H9 (cell line): ENCODE data around the gene ALPG. TPM values are rescaled to one million over a fixed set of nuclear protein-coding genes. Genes with fewer than 3 reads are reported as not detected.

Experiments
- DNase-seq: peaks from one replicate; pipeline ENCODE4 v3.0.0-alpha.2; 2017
- H2AFZ ChIP-seq: one replicate; pipeline ENCODE4 v1.6.1; 2013; ENCODE audit warnings: mild to moderate bottlenecking, low read length, control low read depth, moderate library complexity
- H2AK5ac ChIP-seq: 2 replicates; pipeline ENCODE4 v1.6.1; 2013; ENCODE audit warnings: low read length, control low read depth, mixed read lengths; ENCODE audit not compliant: insufficient read length
- H2BK120ac ChIP-seq: one replicate; pipeline ENCODE4 v1.6.1; 2013; ENCODE audit warnings: low read depth, mild to moderate bottlenecking, low read length, control low read depth, inconsistent platforms; ENCODE audit not compliant: poor library complexity, severe bottlenecking
- H2BK12ac ChIP-seq: 2 replicates; pipeline ENCODE4 v1.6.1; 2013; ENCODE audit warnings: low read length, control low read depth, mixed read lengths, low read depth; ENCODE audit not compliant: insufficient read length
- H2BK15ac ChIP-seq: 2 replicates; pipeline ENCODE4 v1.6.1; 2013; ENCODE audit warnings: low read depth, low read length, control low read depth
- H2BK20ac ChIP-seq: one replicate; pipeline ENCODE4 v1.6.1; 2013; ENCODE audit warnings: low read depth, mild to moderate bottlenecking, low read length, control low read depth, inconsistent platforms; ENCODE audit not compliant: poor library complexity, severe bottlenecking
- H2BK5ac ChIP-seq: 2 replicates; pipeline ENCODE4 v1.6.1; 2013; ENCODE audit warnings: low read length, control low read depth, mixed read lengths; ENCODE audit not compliant: insufficient read length
- H3K14ac ChIP-seq: 2 replicates; pipeline ENCODE4 v1.6.1; 2013; ENCODE audit warnings: low read length, control low read depth; ENCODE audit not compliant: insufficient read depth
- H3K18ac ChIP-seq: 2 replicates; pipeline ENCODE4 v1.6.1; 2013; ENCODE audit warnings: low read depth, mild to moderate bottlenecking, mixed read lengths, low read length, control low read depth; ENCODE audit not compliant: insufficient read length
- H3K23ac ChIP-seq: 2 replicates; pipeline ENCODE4 v1.6.1; 2013; ENCODE audit warnings: low read length, control low read depth, mixed read lengths, low read depth; ENCODE audit not compliant: insufficient read length
- H3K23me2 ChIP-seq: 2 replicates; pipeline ENCODE4 v1.6.1; 2013; ENCODE audit warnings: low read depth, mild to moderate bottlenecking, mixed read lengths, low read length, control low read depth; ENCODE audit not compliant: insufficient read length, poor library complexity, severe bottlenecking
- H3K27ac ChIP-seq: 2 replicates; pipeline ENCODE4 v1.5.1; 2013; ENCODE audit warnings: low read length, control low read depth, mixed read lengths, low read depth; ENCODE audit not compliant: insufficient read length
- H3K27me3 ChIP-seq: 2 replicates; pipeline ENCODE4 v1.6.1; 2013; ENCODE audit warnings: low read length, control low read depth, inconsistent platforms; ENCODE audit not compliant: insufficient read depth
- H3K4ac ChIP-seq: 2 replicates; pipeline ENCODE4 v1.6.1; 2013; ENCODE audit warnings: low read depth, mild to moderate bottlenecking, control low read depth, inconsistent platforms, low read length, moderate library complexity
- H3K4me1 ChIP-seq: 2 replicates; pipeline ENCODE4 v1.6.1; 2013; ENCODE audit warnings: low read length, control low read depth, inconsistent platforms; ENCODE audit not compliant: insufficient read depth
- H3K4me2 ChIP-seq: 2 replicates; pipeline ENCODE4 v1.6.1; 2013; ENCODE audit warnings: low read length, control low read depth, mixed read lengths; ENCODE audit not compliant: insufficient read length, insufficient read depth
- H3K56ac ChIP-seq: 2 replicates; pipeline ENCODE4 v1.6.1; 2013; ENCODE audit warnings: low read depth, mild to moderate bottlenecking, mixed read lengths, low read length, control low read depth; ENCODE audit not compliant: insufficient read length
- H3K79me1 ChIP-seq: 2 replicates; pipeline ENCODE4 v1.6.1; 2013; ENCODE audit warnings: low read depth, mild to moderate bottlenecking, moderate library complexity, low read length, control low read depth, inconsistent platforms; ENCODE audit not compliant: insufficient read depth, poor library complexity, severe bottlenecking
- H3K79me2 ChIP-seq: 2 replicates; pipeline ENCODE4 v1.6.1; 2013; ENCODE audit warnings: low read length, control low read depth, inconsistent platforms; ENCODE audit not compliant: insufficient read depth
- H3K9ac ChIP-seq: 2 replicates; pipeline ENCODE4 v1.6.1; 2013; ENCODE audit warnings: low read length, control low read depth, mixed read lengths; ENCODE audit not compliant: insufficient read length; ENCODE audit errors: extremely low read depth
- H3K9me3 ChIP-seq: one replicate; pipeline ENCODE4 v1.6.1; 2013; ENCODE audit warnings: low read depth, low read length, inconsistent platforms; ENCODE audit not compliant: control insufficient read depth
- H3T11ph ChIP-seq: one replicate; pipeline ENCODE4 v1.6.1; 2013; ENCODE audit warnings: mild to moderate bottlenecking, low read length, control low read depth, inconsistent platforms
- H4K20me1 ChIP-seq: one replicate; pipeline ENCODE4 v1.6.1; 2013; ENCODE audit not compliant: control insufficient read depth, insufficient read length, insufficient read depth
- H4K5ac ChIP-seq: 2 replicates; pipeline ENCODE4 v1.6.1; 2013; ENCODE audit warnings: low read depth, mild to moderate bottlenecking, mixed read lengths, low read length, control low read depth; ENCODE audit not compliant: insufficient read length
- H4K8ac ChIP-seq: replicated peaks from 2 replicates; pipeline ENCODE4 v1.6.1; 2013; ENCODE audit warnings: low read length, control low read depth, mixed read lengths, low read depth; ENCODE audit not compliant: insufficient read length
- H4K91ac ChIP-seq: 2 replicates; pipeline ENCODE4 v1.6.1; 2013; ENCODE audit warnings: low read depth, mild to moderate bottlenecking, moderate library complexity, mixed read lengths, low read length, control low read depth; ENCODE audit not compliant: insufficient read length
- H3K27ac Mint-ChIP-seq, 3 experiments: 2 replicates in 2 of 3; 3 replicates in 1 of 3; pipeline ENCODE4 v1.8.0; 2020 to 2021; ENCODE audit warnings: mixed read lengths in 3 of 3, mild to moderate bottlenecking in 1 of 3, moderate library complexity in 1 of 3
- H3K27me3 Mint-ChIP-seq: 2 replicates; pipeline ENCODE4 v1.8.0; 2021; ENCODE audit warnings: low read depth, mild to moderate bottlenecking, moderate library complexity, mixed read lengths
- H3K36me3 Mint-ChIP-seq, 3 experiments: 2 replicates in 2 of 3; 3 replicates in 1 of 3; pipeline ENCODE4 v1.8.0; 2020 to 2021; ENCODE audit warnings: low read depth in 3 of 3, mixed read lengths in 3 of 3; ENCODE audit not compliant: insufficient read depth in 1 of 3
- H3K4me1 Mint-ChIP-seq, 2 experiments: 2 replicates each; pipeline ENCODE4 v1.8.0; 2020; ENCODE audit warnings: mixed read lengths in 2 of 2
- H3K4me3 Mint-ChIP-seq, 2 experiments: 2 replicates in 1 of 2; 3 replicates in 1 of 2; pipeline ENCODE4 v1.8.0; 2020 to 2021; ENCODE audit warnings: mild to moderate bottlenecking in 2 of 2, mixed read lengths in 2 of 2, moderate library complexity in 1 of 2
- H3K9me3 Mint-ChIP-seq, 2 experiments: 2 replicates in 1 of 2; 3 replicates in 1 of 2; pipeline ENCODE4 v1.8.0; 2020; ENCODE audit warnings: mild to moderate bottlenecking in 2 of 2, mixed read lengths in 2 of 2, moderate library complexity in 1 of 2
- CTCF ChIP-seq: fragments of 200-600 bp; sonication (generic); conservative IDR thresholded peaks from 3 replicates; pipeline ENCODE4 v1.8.0; 2021; ENCODE audit warnings: antibody characterized with exemption, mild to moderate bottlenecking
- WGBS: extraction: QIAGEN DNeasy Blood & Tissue Kit; methylation state at CpG from one replicate; pipeline ENCODE4 v1.1.7; 2013; ENCODE audit warnings: missing lambda C conversion rate, low lambda C conversion rate, mixed read lengths; ENCODE audit not compliant: insufficient read length; ENCODE audit errors: extremely low coverage; 5-methylcytosine and 5-hydroxymethylcytosine counted together
- total RNA-seq: library from RNA; stranded (reverse); gene quantifications from 2 replicates; pipeline ENCODE4 v1.2.1, GENCODE V29; 2021

ALPG gene
- total RNA-seq, 1 experiment from 2014 or later, result 1.3 TPM

GRCh38 chr2:232437195-232437571 lies 30.5 kb downstream of the ALPG start:
- Histone ChIP-seq H3K27ac (no peak overlapping the region), H3K4ac (no peak overlapping the region), H3K56ac (no peak overlapping the region), H2BK5ac (no peak overlapping the region), H4K8ac (no peak overlapping the region), H3K79me1 (no peaks in the 10 kb centered on the region), H3K14ac (no peak overlapping the region), H3K23me2 (no peaks in the 10 kb centered on the region), H4K5ac (no peak overlapping the region), H3K4me2 (no peak overlapping the region), H3K79me2 (no peaks in the 10 kb centered on the region), H3K27me3 (no peaks in the 10 kb centered on the region; the same call in 1 of the 2 replicates), H2BK20ac (no peak overlapping the region), H3K9ac (no peak overlapping the region), H3T11ph (no peak overlapping the region), H2BK120ac (no peak overlapping the region), H3K4me1 (no peaks in the 10 kb centered on the region), H3K23ac (no peak overlapping the region), H3K9me3 (no peaks in the 10 kb centered on the region), H4K91ac (no peak overlapping the region), H2BK15ac (no peak overlapping the region), H4K20me1 (no peaks in the 10 kb centered on the region), H2AFZ (no peak overlapping the region), H2AK5ac (no peak overlapping the region), H2BK12ac (no peak overlapping the region), H3K18ac (no peak overlapping the region)
- H3K4me3 Mint-ChIP-seq, result no peak overlapping the region
- no peak; the same call in 2 of the 3 replicates for TF ChIP-seq CTCF
- H3K27ac Mint-ChIP-seq, result no peak overlapping the region
- no peaks in the 10 kb centered on the region; a peak in 1 of 5 replicates for H3K9me3 Mint-ChIP-seq
- no peaks in the 10 kb centered on the region; a peak in 1 of 7 replicates for H3K36me3 Mint-ChIP-seq
- peak; percentile 18 for DNase-seq
- peaks cover 2% of the 10 kb centered on the region for H3K27me3 Mint-ChIP-seq
- peaks cover 20 to 31% of the 10 kb centered on the region in 2 experiments for H3K4me1 Mint-ChIP-seq
- no CpG with 5 or more reads among the region's 12 CpGs for WGBS
